ENCODE measurements around the gene EDIL3. TPM values are rescaled to one million over a fixed set of nuclear protein-coding genes. Genes with fewer than 3 reads are reported as not detected.

The EDIL3 gene
- total RNA-seq, 2 experiments from 2014 or later, result not detected

DNA sequence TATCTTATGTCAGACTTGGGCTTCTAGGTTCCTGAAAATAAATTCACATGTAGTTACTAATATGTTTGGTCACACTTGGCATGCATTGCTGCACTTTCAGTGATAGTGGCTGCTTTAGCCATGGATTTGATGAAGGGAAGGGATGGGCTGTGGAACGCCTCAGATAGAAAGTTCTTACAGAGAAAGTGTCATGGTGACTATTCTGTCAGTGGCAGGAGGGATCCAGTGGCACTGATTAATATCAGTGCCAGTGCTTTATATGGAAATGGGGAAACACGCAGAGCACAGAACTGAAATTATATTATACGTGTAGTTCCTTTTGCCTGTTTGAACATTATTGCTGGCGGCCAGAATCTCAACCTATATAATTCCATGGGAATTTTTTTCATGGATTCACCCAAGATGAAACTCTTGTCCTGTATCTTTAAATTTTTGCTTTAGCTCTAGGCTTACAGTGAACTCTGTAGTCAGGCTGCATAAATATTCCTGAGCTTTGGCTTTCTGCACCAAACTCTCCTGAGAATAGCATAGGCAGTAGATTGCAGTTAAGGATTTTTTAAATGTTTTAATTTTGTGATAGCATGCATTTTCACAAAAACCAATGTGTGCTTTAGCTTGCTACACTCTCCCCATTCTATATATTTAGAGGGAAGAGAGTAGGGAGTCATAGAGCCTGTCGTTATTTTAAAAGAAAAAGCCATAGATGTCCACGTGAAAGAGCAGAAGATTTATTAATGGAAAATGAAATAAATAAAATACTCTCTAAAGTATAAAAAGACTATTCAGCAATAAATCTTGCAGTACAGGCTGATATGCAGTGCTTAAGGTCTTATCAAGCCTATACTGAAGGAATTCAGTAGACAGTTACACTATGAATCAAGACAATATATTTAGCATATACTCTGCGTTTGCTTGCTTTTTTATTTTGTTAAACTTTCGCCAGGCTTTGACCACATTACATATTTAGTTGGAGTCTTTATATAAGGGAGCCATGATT lies 98.7 kb downstream of the EDIL3 start:
- Histone ChIP-seq H3K9me2 (ENCODE audit: insufficient read depth, low read length) (no peaks in the 10 kb centered on the region), H3K36me3 (ENCODE audit: insufficient read depth, low read length) (no peaks in the 10 kb centered on the region), H3K4me3 (ENCODE audit: low read depth, low read length, poor library complexity, severe bottlenecking) (no peak overlapping the region), H2AFZ (ENCODE audit: low read length) (no peak overlapping the region), H3K9me3 (ENCODE audit: low read length) (no peaks in the 10 kb centered on the region), H3K4me2 (ENCODE audit: low read length) (no peak overlapping the region), H3K79me2 (ENCODE audit: insufficient read depth, low read depth, low read length) (no peaks in the 10 kb centered on the region), H3K27ac (ENCODE audit: low read depth, low read length, poor library complexity, severe bottlenecking) (no peak overlapping the region), H4K20me1 (ENCODE audit: insufficient read depth, low read length) (no peaks in the 10 kb centered on the region), H3K4me1 (ENCODE audit: insufficient read depth, low read length, poor library complexity, severe bottlenecking) (no peaks in the 10 kb centered on the region)
- intact Hi-C loops (cut with micrococcal nuclease; ENCODE audit: unreplicated experiment), result no loop called here
- no peak for TF ChIP-seq EZH2phosphoT487 (IDR thresholded peaks at IDR 0.05; ENCODE audit: borderline replicate concordance, low read depth, low read length)
- TF ChIP-seq, protein P1, sequence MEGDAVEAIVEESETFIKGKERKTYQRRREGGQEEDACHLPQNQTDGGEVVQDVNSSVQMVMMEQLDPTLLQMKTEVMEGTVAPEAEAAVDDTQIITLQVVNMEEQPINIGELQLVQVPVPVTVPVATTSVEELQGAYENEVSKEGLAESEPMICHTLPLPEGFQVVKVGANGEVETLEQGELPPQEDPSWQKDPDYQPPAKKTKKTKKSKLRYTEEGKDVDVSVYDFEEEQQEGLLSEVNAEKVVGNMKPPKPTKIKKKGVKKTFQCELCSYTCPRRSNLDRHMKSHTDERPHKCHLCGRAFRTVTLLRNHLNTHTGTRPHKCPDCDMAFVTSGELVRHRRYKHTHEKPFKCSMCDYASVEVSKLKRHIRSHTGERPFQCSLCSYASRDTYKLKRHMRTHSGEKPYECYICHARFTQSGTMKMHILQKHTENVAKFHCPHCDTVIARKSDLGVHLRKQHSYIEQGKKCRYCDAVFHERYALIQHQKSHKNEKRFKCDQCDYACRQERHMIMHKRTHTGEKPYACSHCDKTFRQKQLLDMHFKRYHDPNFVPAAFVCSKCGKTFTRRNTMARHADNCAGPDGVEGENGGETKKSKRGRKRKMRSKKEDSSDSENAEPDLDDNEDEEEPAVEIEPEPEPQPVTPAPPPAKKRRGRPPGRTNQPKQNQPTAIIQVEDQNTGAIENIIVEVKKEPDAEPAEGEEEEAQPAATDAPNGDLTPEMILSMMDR (conservative IDR thresholded peaks at IDR 0.05; ENCODE audit: low read length), result no peak
- DNase-seq (ENCODE audit: low spot score), result no peak
- POLR2A ChIA-PET, result no interaction called here
- CTCF ChIA-PET (ENCODE audit: unreplicated experiment), result interaction anchor here (0.5 kb wide), 1 partner anchor 13 kb away, joined by 3 read pairs; no protein-coding TSS in a partner anchor
- BruUV-seq (replicated peaks), result no TSS peak

DNA sequence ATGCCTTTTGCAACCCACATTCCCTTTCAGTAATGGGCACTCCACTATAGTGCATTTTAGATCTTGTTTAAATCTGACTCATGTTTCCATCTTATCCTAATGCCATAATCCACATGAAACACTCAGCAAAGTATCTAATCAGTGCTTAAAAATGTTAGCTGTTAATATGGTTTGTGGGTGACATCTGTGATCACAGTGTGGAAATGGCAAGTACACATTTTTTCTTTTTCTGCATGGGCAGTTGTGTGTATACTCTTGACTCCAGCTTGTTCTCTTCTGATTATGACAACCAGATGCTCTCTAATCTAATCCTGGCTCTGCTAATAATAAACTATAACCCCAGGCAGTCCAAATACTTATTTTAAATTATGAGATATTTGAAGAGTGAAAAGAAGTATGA lies 103.3 kb downstream of the EDIL3 start:
- no peak for TF ChIP-seq EZH2phosphoT487 (IDR thresholded peaks at IDR 0.05; ENCODE audit: borderline replicate concordance, low read depth, low read length)
- TF ChIP-seq, protein P1 (conservative IDR thresholded peaks at IDR 0.05; ENCODE audit: low read length), result no peak
- H4K20me1 ChIP-seq (ENCODE audit: insufficient read depth, low read length), result no peaks in the 10 kb centered on the region
- no peaks in the 10 kb centered on the region for H3K79me2 ChIP-seq (ENCODE audit: insufficient read depth, low read depth, low read length)
- no TSS peak for BruUV-seq (replicated peaks)
- no peak overlapping the region for H3K4me3 ChIP-seq (ENCODE audit: low read depth, low read length, poor library complexity, severe bottlenecking)
- intact Hi-C loops (cut with micrococcal nuclease; ENCODE audit: unreplicated experiment), result no loop called here
- H3K9me3 ChIP-seq (ENCODE audit: low read length), result no peaks in the 10 kb centered on the region
- no peaks in the 10 kb centered on the region for H3K4me1 ChIP-seq (ENCODE audit: insufficient read depth, low read length, poor library complexity, severe bottlenecking)
- POLR2A ChIA-PET, result interaction anchor here (0.6 to 0.7 kb wide), 2 partner anchors 9 to 32 kb away, joined by 3 to 5 read pairs; no protein-coding TSS in a partner anchor
- no peaks in the 10 kb centered on the region for H3K9me2 ChIP-seq (ENCODE audit: insufficient read depth, low read length)
- H2AFZ ChIP-seq (ENCODE audit: low read length), result no peak overlapping the region
- H3K27ac ChIP-seq (ENCODE audit: low read depth, low read length, poor library complexity, severe bottlenecking), result no peak overlapping the region
- CTCF ChIA-PET (ENCODE audit: unreplicated experiment), result no interaction called here
- H3K36me3 ChIP-seq (ENCODE audit: insufficient read depth, low read length), result no peaks in the 10 kb centered on the region
- no peak for DNase-seq (ENCODE audit: low spot score)
- H3K4me2 ChIP-seq (ENCODE audit: low read length), result no peak overlapping the region

DNA sequence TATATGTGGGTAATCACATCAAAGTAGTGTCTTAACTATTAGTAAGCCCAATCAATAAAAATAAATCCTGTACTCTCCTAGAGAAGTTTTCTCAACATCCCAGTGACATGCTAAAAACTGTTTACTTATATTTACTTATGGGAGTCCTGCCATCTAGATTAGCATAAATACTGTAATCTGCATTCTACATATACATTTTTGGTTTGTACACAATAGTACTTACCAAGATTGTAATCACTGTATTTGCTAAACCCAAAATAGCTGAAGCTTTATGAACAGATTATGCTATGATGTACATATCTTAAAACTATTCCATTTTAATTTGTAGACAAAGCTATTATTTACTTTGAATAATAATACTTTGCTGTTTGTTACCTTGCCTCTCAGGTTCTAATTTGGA lies 105.4 kb downstream of the EDIL3 start:
- Histone ChIP-seq H3K9me2 (ENCODE audit: insufficient read depth, low read length) (no peaks in the 10 kb centered on the region), H3K79me2 (ENCODE audit: insufficient read depth, low read depth, low read length) (no peaks in the 10 kb centered on the region), H3K27ac (ENCODE audit: low read depth, low read length, poor library complexity, severe bottlenecking) (no peak overlapping the region), H3K4me1 (ENCODE audit: insufficient read depth, low read length, poor library complexity, severe bottlenecking) (no peaks in the 10 kb centered on the region), H2AFZ (ENCODE audit: low read length) (no peak overlapping the region), H3K36me3 (ENCODE audit: insufficient read depth, low read length) (no peaks in the 10 kb centered on the region), H3K4me2 (ENCODE audit: low read length) (no peak overlapping the region), H3K4me3 (ENCODE audit: low read depth, low read length, poor library complexity, severe bottlenecking) (no peak overlapping the region), H4K20me1 (ENCODE audit: insufficient read depth, low read length) (no peaks in the 10 kb centered on the region), H3K9me3 (ENCODE audit: low read length) (no peaks in the 10 kb centered on the region)
- intact Hi-C loops (cut with micrococcal nuclease; ENCODE audit: unreplicated experiment), result no loop called here
- ChIA-PET POLR2A (interaction anchor here (0.6 to 1.0 kb wide), 3 partner anchors 11 to 1198 kb away, joined by 3 read pairs; no protein-coding TSS in a partner anchor), CTCF (ENCODE audit: unreplicated experiment) (no interaction called here)
- TF ChIP-seq, protein P1 (conservative IDR thresholded peaks at IDR 0.05; ENCODE audit: low read length), result no peak
- no TSS peak for BruUV-seq (replicated peaks)
- DNase-seq (ENCODE audit: low spot score), result no peak
